ENCODE results near the gene MSI2. TPM values are rescaled to one million over a fixed set of nuclear protein-coding genes. Genes with fewer than 3 reads are reported as not detected.

The MSI2 gene
- total RNA-seq, 2 donors from 2014 or later, result 88.3 to 114 TPM

GRCh38 chr17:57544834-57545463 is 288.6 kb downstream of the MSI2 start:
- no peak overlapping the region for H3K27ac Mint-ChIP-seq
- WGBS, 2 experiments (ENCODE audit: insufficient coverage in 1 of 2, insufficient read length in 1 of 2), result 83 to 96% methylated on average over 3 to 7 of the region's 7 CpGs

GRCh38 chr17:57545731-57546342 is 289.5 kb downstream of the MSI2 start:
- DNase-seq, result no peak
- H3K27ac Mint-ChIP-seq, result no peak overlapping the region
- TF ChIP-seq CTCF (conservative IDR thresholded peaks at IDR 0.05), result no peak

More at GRCh38 chr17:57544834-57545463, 288.6 kb downstream of the MSI2 start:
- H3K36me3 Mint-ChIP-seq (ENCODE audit: low read depth), result no peaks in the 10 kb centered on the region
- H3K4me1 Mint-ChIP-seq, result peaks cover 73% of the 10 kb centered on the region
- H3K9ac ChIP-seq (ENCODE audit: extremely low read depth, low read length, poor library complexity, severe bottlenecking), result no peak overlapping the region
- peaks cover 2% of the 10 kb centered on the region for H3K27me3 Mint-ChIP-seq (ENCODE audit: insufficient read depth)
- peaks cover under 1% of the 10 kb centered on the region for H3K9me3 Mint-ChIP-seq
- no peak for TF ChIP-seq CTCF (conservative IDR thresholded peaks at IDR 0.05)
- no peak overlapping the region for H3K4me3 ChIP-seq (ENCODE audit: low read length)
- DNase-seq, result no peak
- H3K4me3 Mint-ChIP-seq, result no peak overlapping the region
- H3K27me3 ChIP-seq (ENCODE audit: control insufficient read depth, insufficient read depth, low read length, poor library complexity, severe bottlenecking), result no peaks in the 10 kb centered on the region
- H3K4me1 ChIP-seq (ENCODE audit: control insufficient read depth, insufficient read depth, low read length), result peaks cover 26% of the 10 kb centered on the region
- peak overlapping the region; percentile 77 for H3K27ac ChIP-seq (ENCODE audit: low read depth, low read length)
- no peaks in the 10 kb centered on the region for H3K9me3 ChIP-seq (ENCODE audit: control insufficient read depth, low read length)
- H3K36me3 ChIP-seq (ENCODE audit: control insufficient read depth, insufficient read depth, low read length), result no peaks in the 10 kb centered on the region

GRCh38 chr17:57548421-57549410 is 292.4 kb downstream of the MSI2 start:
- H3K9me3 Mint-ChIP-seq, result no peaks in the 10 kb centered on the region
- H3K4me3 Mint-ChIP-seq, result no peak overlapping the region
- DNase-seq, result peak; percentile 77
- Histone ChIP-seq H3K27me3 (ENCODE audit: control insufficient read depth, insufficient read depth, low read length, poor library complexity, severe bottlenecking) (no peaks in the 10 kb centered on the region), H3K9me3 (ENCODE audit: control insufficient read depth, low read length) (no peaks in the 10 kb centered on the region), H3K27ac (ENCODE audit: low read depth, low read length) (peak overlapping the region; percentile 85), H3K4me3 (ENCODE audit: low read length) (no peak overlapping the region), H3K4me1 (ENCODE audit: control insufficient read depth, insufficient read depth, low read length) (peaks cover 42% of the 10 kb centered on the region), H3K9ac (ENCODE audit: extremely low read depth, low read length, poor library complexity, severe bottlenecking) (no peak overlapping the region), H3K36me3 (ENCODE audit: control insufficient read depth, insufficient read depth, low read length) (no peaks in the 10 kb centered on the region)
- TF ChIP-seq CTCF (conservative IDR thresholded peaks at IDR 0.05), result no peak
- 77 to 78% methylated on average over 11 to 18 of the region's 19 CpGs for WGBS, 2 experiments (ENCODE audit: insufficient coverage in 1 of 2, insufficient read length in 1 of 2)
- H3K4me1 Mint-ChIP-seq, result peaks cover 96% of the 10 kb centered on the region
- peak overlapping the region; percentile 36 for H3K27ac Mint-ChIP-seq
- H3K36me3 Mint-ChIP-seq (ENCODE audit: low read depth), result no peaks in the 10 kb centered on the region
- H3K27me3 Mint-ChIP-seq (ENCODE audit: insufficient read depth), result no peaks in the 10 kb centered on the region

More at GRCh38 chr17:57545731-57546342, 289.5 kb downstream of the MSI2 start:
- Histone ChIP-seq H3K9ac (ENCODE audit: extremely low read depth, low read length, poor library complexity, severe bottlenecking) (no peak overlapping the region), H3K4me1 (ENCODE audit: control insufficient read depth, insufficient read depth, low read length) (peaks cover 28% of the 10 kb centered on the region), H3K27me3 (ENCODE audit: control insufficient read depth, insufficient read depth, low read length, poor library complexity, severe bottlenecking) (no peaks in the 10 kb centered on the region), H3K27ac (ENCODE audit: low read depth, low read length) (peak overlapping the region; percentile 77), H3K36me3 (ENCODE audit: control insufficient read depth, insufficient read depth, low read length) (no peaks in the 10 kb centered on the region), H3K9me3 (ENCODE audit: control insufficient read depth, low read length) (no peaks in the 10 kb centered on the region), H3K4me3 (ENCODE audit: low read length) (no peak overlapping the region)
- no peaks in the 10 kb centered on the region for H3K9me3 Mint-ChIP-seq
- no peak overlapping the region for H3K4me3 Mint-ChIP-seq
- H3K27me3 Mint-ChIP-seq (ENCODE audit: insufficient read depth), result no peaks in the 10 kb centered on the region
- 71 to 88% methylated on average over 11 to 19 of the region's 19 CpGs for WGBS, 2 experiments (ENCODE audit: insufficient coverage in 1 of 2, insufficient read length in 1 of 2)
- H3K4me1 Mint-ChIP-seq, result peaks cover 80% of the 10 kb centered on the region
- no peaks in the 10 kb centered on the region for H3K36me3 Mint-ChIP-seq (ENCODE audit: low read depth)

All from endodermal cell (in vitro differentiated cells).